Left renal cortex interstitium (tissue), 4 donors: ENCODE data around the gene NTRK3. TPM values are rescaled to one million over a fixed set of nuclear protein-coding genes. Genes with fewer than 3 reads are reported as not detected.

Experiments
- DNase-seq, 4 donors: peaks; one replicate each; pipeline ENCODE4 v3.0.0-alpha.2; 2013; ENCODE audit warnings: low read depth in 4 of 4, low spot score in 2 of 4, missing footprints in 1 of 4
- polyA plus RNA-seq, 4 donors: library from polyadenylated mRNA; unstranded; fragments of 120-200 nt; gene quantifications; one replicate each; pipeline ENCODE4 v1.2.1, GENCODE V29; 2013; ENCODE audit not compliant: insufficient read length in 4 of 4

The NTRK3 gene
- polyA plus RNA-seq, 4 donors: 10.9 to 16.6 (median 13.0) TPM

DNA sequence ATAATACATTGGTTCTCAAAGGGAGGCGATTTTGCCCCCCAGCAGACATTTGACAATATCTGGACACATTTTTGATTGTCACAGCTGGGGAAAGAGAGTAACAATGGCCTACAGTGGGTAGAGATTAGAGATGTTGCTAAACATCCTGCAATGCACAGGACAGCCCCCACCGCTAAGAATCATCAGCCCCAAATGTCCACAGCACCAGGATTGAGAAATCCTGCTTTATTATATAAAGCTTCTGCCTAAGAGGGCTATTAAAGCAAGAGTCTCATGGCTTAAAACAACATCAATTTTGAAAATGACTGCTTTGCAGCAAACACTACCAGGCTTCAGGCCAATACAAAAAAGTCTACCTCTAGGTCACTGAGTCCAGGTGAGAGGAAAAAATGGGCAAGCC, 68.2 kb downstream of the NTRK3 start:
- DNase-seq: no peak

DNA sequence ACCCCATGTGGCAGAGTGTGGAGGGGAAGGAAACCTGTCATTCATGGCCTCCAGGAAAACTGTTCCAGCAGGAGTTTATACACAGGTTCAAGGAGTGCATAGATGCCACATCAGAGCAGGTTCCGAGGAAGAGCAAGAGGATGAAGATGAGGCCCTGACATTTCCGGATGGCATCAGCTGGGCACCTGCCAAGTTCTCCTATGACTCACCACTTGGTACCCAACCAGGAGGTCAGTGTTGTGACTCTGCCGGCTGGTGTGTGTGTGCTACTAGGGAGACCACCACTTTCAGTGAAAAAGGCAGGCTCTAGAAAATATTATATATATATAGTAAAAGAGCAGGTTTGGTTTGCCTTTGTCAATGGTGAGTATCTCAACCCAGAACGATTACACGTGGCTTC, 69.3 kb downstream of the NTRK3 start:
- no peak for DNase-seq

DNA sequence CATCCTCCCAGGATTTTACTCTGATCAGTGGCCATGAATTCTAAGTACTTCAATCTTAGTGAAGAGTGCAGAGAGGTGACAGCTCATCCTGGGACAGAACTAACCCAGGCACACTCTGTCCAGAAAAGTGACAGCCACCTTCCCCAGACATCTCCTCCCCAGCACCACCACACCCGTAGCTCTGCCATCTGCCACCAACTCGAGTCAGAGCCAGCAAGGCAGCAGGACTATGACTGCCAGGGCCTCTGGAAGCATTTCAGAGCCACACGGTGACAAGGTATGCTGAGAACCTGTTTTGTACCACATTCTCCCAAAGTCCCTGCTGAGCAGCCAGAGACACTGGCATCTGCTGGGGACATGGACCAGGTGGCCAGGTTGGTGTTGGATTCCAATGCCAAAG, 71.0 kb downstream of the NTRK3 start:
- no peak for DNase-seq

DNA sequence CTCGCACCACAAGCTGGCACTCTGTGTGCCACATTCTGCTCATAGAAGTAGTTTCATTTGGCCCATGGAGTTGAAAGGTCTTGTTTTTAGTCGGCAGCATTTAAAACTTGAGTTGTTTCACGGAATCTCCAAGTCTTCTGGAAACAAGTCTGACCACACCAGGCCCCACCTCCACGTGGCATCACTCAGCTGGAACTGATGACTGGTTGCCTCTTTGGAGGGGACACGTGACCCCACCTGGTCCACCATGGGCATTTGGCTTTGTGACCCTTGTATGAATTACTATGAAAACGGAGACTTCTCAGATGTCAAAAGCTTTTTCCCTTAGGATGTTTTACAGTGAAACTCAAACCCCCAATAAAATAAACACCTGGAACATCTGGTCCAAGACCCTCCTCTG, 74.9 kb downstream of the NTRK3 start:
- peak in 2 of 4 donors; percentile 11 to 33 for DNase-seq

DNA sequence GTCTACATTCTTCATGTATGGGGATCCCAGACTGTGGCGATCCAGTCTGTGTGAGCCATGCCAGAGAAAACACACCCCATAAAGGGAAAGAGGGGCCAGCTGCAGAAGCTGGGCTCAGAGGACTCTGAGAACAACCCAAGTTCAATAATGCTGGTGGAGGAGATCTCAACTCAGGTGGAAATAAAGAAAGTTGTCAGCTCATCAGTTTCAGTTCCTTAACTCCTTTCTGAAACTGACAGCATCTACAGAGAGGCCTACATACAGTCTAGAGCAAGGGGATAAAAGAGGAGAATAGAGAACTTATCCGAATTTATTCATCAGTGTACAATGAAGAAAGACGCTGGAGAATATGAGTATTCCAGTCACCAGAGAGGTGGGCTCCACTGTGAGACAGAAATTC, 77.0 kb downstream of the NTRK3 start:
- DNase-seq: no peak

DNA sequence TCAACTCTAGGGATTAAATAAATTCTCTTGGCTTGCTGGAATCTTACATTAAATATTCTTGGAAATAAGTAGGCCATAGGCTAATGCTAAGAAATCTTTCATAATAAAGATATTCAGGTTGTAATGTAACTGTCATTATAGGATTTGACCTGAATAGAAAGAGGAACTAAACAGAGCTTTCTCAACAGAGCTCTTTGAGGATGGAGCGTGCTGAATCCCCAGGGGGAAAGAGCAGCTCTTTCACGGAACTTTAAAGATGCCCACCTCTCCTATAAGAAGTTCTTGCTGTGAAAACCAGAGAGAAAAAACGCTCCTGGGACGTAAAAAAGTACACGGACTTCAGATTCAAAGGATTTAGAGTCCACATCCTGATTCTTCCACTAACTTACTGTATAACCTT, 77.9 kb downstream of the NTRK3 start:
- no peak for DNase-seq

DNA sequence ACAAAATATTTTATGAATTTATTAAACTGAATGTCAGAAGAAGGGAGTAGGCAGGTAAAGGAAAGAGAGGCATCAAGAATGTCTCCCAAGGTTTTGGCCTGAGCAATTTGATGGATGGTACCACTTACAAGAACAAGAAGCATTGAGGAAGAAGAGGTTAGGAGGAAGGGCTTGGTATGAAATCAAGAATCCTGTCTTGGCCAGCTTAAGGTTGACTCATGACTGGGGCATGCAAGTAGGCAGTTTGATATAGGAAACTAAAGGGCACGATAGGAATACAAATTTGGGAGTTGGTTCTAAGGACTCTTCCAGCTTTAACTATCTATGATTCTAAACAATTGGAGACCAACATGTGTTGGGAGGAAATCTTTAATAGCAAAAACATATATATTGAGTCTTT, 79.1 kb downstream of the NTRK3 start:
- DNase-seq: no peak

DNA sequence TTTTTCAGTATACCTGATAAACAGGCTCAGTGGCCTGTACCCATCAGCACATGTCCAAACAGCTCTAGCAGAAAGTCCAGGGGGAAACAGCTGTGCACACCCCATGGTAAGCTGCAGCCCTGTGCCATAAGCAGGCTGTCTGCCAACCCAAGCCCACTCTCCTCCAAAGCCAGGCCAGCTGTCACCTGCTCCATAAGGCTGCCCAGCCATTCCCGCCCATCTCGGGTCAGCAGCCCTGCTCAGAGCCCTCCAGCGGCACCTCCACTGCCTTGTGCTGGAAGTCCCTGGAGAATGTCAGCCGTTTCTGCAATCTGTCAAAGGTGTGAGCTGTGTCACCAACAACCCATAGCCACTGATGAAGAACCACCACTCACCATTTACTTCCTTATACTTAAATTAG, 82.0 kb downstream of the NTRK3 start:
- DNase-seq: no peak

DNA sequence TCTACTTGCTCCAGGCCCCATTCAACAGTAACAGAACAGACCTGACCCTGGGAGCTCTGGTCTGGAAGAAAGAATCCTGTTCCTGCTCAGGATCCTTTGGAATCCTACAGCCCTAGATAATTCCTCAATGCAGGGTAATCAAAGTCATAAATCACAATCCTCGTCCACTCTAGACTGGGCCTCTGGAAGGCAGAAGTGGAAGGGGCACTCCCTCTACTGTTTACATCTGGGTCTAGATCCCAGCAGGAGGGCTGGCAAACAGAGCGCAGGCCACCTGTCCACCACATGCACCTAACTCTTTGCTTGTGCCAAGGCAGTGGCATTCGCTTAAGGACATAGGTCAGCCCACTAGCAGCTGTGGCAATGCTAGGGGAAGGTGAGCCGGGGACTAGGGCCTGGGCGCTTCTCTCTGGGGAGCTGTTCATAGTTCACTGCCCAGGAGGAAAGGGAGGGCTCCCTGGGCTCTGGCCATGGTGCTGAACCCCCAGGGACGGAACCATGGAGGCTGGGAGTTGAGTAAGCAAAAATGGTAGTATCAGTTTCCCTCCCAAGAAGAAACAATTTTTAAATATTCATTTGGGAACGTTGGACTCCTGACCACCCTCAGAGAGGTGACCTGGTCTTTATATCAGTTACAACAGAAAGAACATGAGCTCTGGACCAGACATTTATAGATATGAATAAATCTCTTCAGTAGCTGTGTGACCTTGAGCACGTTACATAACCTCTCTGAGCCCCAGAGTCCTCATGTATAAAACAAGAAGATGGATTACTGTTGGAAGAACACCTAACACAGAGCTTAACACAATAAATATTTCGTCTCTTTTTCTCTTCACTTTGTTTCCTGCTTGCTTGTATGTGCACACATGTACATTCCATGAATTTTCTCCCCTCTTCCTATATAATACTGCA, 90.2 kb downstream of the NTRK3 start:
- peak in 3 of 4 donors; percentile 28 to 58 (median 37) for DNase-seq

DNA sequence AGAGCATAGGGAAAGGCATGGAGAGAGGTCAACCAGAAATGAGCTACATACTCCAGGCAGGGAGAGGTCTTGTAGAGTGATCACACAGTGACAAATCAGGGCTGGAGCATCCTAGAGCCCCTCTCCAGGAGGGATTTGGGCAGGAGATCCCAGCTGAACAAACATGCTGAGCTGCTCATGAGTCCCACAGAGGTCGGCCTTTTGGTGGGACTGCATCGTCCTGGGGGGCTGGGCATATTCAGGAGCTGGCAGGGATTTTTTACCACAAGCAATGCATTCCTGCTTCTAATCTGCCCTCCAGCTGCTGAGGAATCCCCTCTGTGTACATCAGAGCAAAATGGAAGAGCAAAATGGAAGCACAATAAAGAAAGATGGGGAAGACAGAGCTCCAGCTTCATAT, 94.9 kb downstream of the NTRK3 start:
- no peak for DNase-seq

DNA sequence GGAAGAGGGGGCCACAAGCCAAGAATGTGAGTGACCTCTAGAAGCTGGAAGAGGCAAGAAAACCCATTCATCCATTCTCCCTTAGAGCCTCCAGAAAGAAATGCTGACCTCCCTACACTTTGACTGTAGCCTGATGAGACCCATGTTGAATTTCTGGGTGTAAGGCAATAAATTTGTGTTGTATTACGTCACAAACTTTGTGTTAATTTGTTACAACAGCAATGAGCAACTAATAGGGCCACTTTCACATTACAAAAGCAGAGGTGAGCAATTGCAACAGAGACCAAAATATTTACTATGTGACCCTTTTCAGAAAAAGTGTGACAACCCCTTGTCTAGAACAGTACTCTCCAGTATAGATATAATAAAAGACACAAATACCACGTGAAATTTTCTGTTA, 101.2 kb downstream of the NTRK3 start:
- DNase-seq: no peak

DNA sequence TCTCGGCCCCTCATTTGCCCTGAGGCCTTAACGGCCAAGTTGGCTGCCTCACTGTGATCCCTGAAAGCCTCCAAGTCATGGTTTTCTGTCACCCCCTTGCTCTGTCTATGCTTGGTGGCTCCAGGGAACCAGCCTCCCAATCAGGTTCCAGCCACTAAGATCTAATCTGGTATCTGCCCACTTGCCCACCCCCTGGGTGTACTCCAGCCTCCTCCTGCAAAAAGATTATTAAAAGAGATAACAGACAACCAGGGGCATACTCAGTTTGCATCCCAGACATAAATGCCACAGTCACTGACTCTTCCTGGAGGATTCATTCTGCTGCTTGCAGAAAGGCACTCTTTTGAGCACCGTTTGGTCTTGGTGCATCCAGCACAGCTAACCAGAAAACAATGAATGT, 103.9 kb downstream of the NTRK3 start:
- no peak for DNase-seq

DNA sequence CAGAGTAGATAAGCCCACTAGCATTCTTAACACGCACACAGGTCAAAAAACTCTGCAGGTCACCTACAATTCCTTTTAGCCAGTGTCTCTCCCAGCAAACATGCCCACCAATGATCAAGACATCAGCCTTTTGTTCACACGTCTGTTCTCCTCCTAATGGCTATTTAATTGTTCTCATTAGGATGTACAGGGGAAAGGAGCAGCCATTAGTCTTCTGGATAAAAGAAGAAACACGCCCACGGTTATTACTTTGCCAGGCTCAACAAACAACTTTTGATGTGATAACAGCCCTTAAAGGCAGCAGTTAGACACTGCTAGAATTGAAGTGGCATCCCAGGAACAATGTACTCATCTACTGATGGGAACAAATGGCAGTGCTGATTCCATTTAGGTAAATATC, 108.8 kb downstream of the NTRK3 start:
- DNase-seq: no peak

DNA sequence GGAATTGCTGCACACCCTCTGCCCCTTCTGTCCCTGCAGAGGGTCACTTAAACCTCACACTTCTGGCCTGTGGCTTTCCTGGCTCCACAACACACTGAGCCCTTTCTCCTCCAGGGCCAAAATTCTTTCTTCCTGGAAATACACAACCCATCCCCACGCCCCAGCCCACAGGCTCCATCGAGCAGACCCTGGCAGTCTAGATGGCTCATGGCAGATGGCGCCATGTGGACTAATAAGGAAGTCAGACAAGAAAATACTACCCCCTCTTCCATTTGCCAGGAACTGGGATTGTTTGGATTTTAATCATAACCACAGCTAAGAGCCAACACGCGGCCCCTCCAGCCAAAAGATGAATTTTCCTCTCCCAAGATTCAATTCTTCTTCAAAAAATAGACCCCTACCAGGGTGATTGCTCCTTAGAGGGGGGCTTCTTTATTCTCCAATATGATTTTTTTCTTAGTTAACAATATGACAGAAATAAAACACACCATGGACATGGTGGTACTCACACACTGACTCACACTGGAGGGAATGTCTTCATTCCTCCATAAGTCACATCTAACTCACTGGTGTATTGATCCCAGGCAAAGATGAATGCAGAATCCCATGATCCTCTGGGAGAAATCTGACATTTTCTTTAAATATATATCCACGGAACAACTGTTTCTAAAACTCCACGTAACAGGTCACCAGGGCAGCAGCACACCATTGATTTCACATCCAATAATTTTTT, 111.5 kb downstream of the NTRK3 start:
- no peak for DNase-seq

DNA sequence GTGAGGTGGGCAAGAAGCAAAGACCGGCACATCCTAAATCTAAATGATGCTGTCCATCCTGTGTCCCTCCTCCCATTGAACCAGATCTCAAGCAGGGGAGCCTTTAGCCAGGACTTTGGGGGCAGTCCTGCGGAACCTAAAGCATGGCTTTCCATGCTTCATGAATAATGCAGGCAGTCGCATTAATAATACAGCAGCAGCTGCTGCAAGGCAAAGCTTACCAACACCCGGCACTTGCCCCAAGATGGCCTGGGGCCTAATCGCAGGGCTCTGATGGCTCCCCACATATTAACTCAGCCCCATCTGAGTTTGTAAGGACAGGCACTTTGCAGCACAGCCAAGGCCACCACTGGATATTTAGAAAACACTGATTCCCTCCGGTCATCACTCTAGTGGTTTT, 114.4 kb downstream of the NTRK3 start:
- DNase-seq: no peak

DNA sequence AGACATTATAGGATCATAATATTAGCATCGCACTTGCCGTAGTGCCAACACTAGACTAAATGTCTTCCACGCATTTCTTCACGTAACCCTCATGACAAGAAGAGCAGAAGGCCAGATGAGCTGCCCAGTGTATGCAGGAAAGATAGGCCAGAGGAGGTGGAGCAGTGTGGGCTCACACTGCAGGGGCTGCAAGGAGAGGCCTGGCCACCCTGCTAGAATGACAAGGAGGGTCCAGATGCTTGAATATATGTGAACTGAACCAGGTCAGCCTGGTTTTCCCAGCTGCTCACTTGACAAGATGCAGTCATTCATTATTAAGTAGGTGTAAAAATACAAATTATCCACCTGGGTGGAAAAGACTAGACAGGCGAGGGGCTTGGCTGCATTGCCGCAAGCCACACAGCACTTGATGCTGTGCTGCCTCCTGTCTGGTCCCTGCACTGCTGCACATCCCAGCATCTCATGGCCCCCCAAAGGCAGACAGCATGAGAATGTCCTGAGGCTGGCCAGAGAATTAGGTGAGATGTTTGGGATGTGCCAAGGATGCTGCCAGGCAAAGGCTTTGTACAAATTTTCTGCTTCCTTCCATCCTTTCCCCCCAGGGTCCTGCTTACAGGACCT, 115.2 kb downstream of the NTRK3 start:
- DNase-seq: no peak

DNA sequence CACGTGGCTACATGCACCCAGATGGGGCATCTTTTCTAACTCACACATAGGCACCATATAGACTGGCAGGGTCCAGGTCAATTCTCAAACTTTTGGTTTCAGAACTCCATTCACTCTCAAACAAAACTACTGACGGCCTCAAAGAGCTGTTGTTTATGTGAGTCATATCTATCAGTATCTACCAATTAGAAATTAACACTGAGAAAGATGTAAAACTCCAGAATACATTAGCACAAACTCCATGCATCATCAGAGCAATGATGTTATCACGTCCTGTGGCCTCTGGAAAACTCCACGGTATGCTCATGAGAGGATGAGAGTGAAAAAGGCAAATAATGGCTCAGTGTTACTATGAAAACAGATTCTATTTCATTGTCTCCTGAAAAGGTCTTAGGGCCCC, 116.1 kb downstream of the NTRK3 start:
- no peak for DNase-seq

DNA sequence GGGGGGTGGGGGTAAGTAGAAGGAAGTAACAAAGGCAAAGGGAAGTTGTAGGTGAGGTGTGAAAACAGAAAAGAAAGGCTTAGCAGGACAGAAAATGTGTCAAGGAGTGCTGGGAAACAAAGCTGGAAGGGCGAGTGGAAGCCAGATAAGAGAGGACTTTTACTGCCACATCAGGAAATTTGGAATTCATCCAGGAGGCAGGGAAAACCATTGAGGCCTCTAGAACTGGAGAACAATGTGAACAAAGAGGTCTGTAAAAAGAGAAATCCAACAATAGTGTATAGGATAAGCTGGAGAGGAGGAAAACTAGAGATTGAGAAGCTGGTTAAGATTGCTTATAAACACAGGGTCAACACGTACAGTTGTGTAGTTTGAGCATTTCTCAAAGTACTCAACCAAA, 116.6 kb downstream of the NTRK3 start:
- DNase-seq: no peak

DNA sequence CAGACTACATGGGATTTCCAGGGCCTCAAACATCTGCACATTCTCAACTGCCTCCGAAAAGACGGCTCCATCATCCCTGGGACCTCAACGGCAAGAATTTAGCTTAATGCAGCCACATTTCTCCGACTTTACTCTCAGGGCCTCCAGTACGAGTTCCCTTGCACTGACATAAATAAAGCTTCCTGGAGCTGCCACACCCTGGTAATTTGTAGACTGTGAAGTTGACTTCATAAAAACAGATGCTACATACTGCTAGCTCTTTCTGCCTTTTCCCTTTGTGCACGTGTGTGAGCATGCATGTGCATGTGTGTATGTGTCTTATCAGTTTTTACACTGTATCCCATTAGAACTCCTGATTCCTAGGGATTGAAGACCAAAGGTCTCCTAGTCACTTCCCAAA, 122.7 kb downstream of the NTRK3 start:
- DNase-seq: no peak

DNA sequence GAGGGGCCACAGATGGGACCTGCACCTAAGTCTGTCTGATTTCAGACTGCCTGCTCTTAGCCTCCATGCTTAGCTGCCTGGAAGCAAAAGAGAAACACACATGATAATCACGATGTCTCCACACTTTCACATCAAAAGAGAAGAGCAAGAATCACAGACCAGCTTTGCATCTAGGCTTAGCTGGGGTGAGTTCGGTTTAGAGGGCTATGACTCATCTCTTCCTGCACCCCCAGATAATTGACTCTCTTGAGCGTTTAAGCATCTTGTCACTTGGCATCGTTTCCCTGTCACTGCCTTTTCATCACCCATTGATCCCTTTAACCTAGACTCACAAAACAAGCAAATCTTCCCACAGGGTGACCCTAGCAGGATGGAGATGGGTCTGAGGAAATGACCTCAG, 124.0 kb downstream of the NTRK3 start:
- DNase-seq: no peak

DNA sequence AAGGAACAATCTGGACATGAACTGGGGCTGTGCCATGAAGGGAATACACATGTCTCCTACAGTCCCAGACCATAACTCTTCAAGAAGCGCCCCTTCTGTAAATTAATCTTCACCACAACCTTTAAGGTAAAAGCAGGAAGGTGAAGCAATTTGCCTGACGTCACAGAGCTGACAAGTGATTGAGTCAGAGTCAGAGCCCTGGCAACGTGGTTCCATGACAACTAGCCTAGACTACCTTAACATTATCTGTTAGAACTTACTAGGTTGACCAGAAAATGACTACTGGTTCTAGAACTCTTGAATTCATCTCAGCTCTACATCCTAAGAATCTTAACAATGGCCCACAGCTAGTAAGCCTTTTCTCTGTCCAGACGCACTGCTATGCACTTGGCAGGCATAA, 124.6 kb downstream of the NTRK3 start:
- DNase-seq: no peak

DNA sequence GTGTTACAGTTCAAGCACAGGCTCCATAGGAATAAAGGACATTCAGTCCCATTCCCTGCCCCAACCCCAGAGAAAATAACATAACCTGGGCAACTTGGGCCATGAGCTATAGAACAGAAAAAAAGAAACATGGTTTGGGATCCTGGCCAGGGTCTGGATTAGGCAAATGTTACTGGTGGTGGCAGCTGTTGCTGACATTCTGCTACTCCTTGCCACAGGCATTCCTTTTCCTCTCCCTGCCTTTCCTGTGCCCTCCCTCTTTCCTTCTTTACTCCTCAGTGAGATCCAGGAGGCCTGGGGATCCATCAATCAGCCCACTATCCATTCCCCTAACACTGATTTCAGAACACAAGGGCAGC, 129.1 kb downstream of the NTRK3 start:
- no peak for DNase-seq
